Osteocyte (in vitro differentiated cells): ENCODE measurements around the gene IQCF2. TPM values are rescaled to one million over a fixed set of nuclear protein-coding genes. Genes with fewer than 3 reads are reported as not detected.
"Not testable (repeated sequence)": the region's sequence is repeated elsewhere in the genome, so short reads cannot be mapped to it uniquely, and the experiment has no call there.

ENCODE experiments used
- DNase-seq: peaks from one replicate; pipeline ENCODE4 v3.0.0; 2021; ENCODE audit warnings: mixed read lengths; ENCODE audit not compliant: unreplicated experiment; ENCODE audit errors: extremely low spot score
- H3K27ac Mint-ChIP-seq: one replicate; pipeline ENCODE4 v1.8.0; 2021; ENCODE audit warnings: mild to moderate bottlenecking, mixed read lengths; ENCODE audit not compliant: unreplicated experiment
- H3K27me3 Mint-ChIP-seq: one replicate; pipeline ENCODE4 v1.8.0; 2021; ENCODE audit warnings: mixed read lengths; ENCODE audit not compliant: unreplicated experiment
- H3K36me3 Mint-ChIP-seq: one replicate; pipeline ENCODE4 v1.8.0; 2021; ENCODE audit warnings: mixed read lengths; ENCODE audit not compliant: unreplicated experiment
- H3K4me1 Mint-ChIP-seq: one replicate; pipeline ENCODE4 v1.8.0; 2021; ENCODE audit warnings: mixed read lengths; ENCODE audit not compliant: unreplicated experiment
- H3K4me3 Mint-ChIP-seq: one replicate; pipeline ENCODE4 v1.8.0; 2021; ENCODE audit warnings: mild to moderate bottlenecking, moderate library complexity, mixed read lengths; ENCODE audit not compliant: unreplicated experiment
- H3K9me3 Mint-ChIP-seq: one replicate; pipeline ENCODE4 v1.8.0; 2021; ENCODE audit warnings: mixed read lengths; ENCODE audit not compliant: unreplicated experiment
- total RNA-seq: library from RNA; stranded (reverse); gene quantifications from 2 replicates; pipeline ENCODE4 v1.2.1, GENCODE V29; 2021
- TF ChIP-seq, protein P1 (sequence below): fragments of 200-600 bp; sonication (generic); IDR thresholded peaks from 2 replicates; pipeline ENCODE4 v1.5.0; 2021; ENCODE audit warnings: antibody characterized with exemption, mild to moderate bottlenecking, moderate library complexity

IQCF2 gene
- total RNA-seq, 1 donor from 2014 or later: not detected

DNA sequence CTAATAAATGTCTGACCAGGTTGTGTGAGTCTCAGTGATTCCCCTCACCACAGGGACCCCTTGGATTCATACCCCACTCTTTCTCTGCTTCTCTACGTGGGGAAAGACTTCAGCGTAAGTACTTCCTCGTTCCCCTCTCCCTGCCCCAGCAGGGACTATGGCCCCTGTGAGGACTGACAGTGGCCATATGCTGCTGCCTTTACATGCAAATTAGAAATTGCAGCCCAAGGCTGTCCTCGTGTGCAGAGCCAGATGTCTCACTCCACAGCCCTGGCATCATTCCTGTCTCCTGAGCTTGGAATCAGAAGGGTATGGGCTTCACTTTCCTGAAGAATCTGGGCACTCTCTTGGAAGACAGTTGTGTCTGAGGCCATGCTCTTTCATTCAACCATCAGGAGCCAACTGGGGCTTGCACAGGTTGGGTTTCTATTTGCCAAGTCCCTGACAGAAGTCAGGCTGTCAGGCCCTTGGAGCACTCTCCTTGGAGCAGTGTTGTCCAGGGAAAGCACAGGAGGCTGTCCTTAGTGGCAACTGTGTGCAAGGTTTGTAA, 30.5 kb upstream of the IQCF2 start:
- Mint-ChIP-seq H3K4me3 (no peak overlapping the region), H3K27ac (no peak overlapping the region)

DNA sequence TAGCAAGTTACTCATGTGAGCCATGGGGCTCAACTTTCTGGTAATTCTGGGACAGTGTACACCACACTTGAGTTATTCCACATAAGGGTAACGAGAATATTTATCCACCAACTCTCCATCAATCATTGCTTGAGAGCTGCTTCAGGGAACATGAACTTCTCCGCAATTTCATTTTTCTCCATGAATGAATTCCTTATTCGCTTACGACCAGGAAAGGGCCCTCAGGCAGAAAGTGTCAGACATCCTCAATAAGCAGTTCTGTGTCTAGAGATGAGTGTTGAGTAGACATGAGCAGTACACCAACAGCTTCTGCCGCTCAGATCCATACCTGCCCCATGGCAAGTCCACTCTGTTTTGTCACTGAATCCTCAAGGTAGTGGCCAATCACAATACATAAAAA, 24.8 kb upstream of the IQCF2 start:
- Mint-ChIP-seq H3K27ac (no peak overlapping the region), H3K4me3 (no peak overlapping the region), H3K27me3 (peaks cover 5% of the 10 kb centered on the region), H3K4me1 (no peaks in the 10 kb centered on the region), H3K9me3 (peaks cover 5% of the 10 kb centered on the region), H3K36me3 (no peaks in the 10 kb centered on the region)
- TF ChIP-seq, protein P1, sequence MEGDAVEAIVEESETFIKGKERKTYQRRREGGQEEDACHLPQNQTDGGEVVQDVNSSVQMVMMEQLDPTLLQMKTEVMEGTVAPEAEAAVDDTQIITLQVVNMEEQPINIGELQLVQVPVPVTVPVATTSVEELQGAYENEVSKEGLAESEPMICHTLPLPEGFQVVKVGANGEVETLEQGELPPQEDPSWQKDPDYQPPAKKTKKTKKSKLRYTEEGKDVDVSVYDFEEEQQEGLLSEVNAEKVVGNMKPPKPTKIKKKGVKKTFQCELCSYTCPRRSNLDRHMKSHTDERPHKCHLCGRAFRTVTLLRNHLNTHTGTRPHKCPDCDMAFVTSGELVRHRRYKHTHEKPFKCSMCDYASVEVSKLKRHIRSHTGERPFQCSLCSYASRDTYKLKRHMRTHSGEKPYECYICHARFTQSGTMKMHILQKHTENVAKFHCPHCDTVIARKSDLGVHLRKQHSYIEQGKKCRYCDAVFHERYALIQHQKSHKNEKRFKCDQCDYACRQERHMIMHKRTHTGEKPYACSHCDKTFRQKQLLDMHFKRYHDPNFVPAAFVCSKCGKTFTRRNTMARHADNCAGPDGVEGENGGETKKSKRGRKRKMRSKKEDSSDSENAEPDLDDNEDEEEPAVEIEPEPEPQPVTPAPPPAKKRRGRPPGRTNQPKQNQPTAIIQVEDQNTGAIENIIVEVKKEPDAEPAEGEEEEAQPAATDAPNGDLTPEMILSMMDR: no peak
- DNase-seq: peak; percentile 38

More for the DNA sequence above, 30.5 kb upstream of the IQCF2 start:
- DNase-seq: no peak
- Mint-ChIP-seq H3K27me3 (peaks cover 2% of the 10 kb centered on the region), H3K36me3 (no peaks in the 10 kb centered on the region), H3K9me3 (peaks cover 22% of the 10 kb centered on the region), H3K4me1 (no peaks in the 10 kb centered on the region)
- TF ChIP-seq, protein P1: no peak

DNA sequence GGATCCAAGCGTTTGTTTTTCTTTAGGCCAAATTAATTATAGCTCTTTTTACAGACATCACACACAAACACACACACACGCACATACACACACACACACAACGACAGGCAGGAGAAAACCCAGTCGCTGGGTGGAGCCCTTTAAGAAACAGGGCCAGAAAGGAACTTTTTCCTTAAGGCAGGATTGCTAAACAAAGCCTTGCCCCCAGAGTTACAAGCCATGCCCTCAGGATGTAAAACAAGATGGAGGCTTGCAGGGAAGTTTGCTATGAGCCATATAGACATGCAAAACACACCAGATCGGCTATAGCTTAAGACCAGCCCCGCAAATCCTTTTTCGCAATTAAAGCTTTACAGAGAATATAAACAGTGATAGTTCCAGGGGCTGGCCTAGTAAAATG, 16.3 kb upstream of the IQCF2 start:
- Mint-ChIP-seq H3K4me1 (no peaks in the 10 kb centered on the region), H3K27ac (no peak overlapping the region), H3K27me3 (peaks cover 30% of the 10 kb centered on the region), H3K4me3 (no peak overlapping the region), H3K36me3 (no peaks in the 10 kb centered on the region), H3K9me3 (peaks cover 7% of the 10 kb centered on the region)
- DNase-seq: no peak
- TF ChIP-seq, protein P1: no peak

DNA sequence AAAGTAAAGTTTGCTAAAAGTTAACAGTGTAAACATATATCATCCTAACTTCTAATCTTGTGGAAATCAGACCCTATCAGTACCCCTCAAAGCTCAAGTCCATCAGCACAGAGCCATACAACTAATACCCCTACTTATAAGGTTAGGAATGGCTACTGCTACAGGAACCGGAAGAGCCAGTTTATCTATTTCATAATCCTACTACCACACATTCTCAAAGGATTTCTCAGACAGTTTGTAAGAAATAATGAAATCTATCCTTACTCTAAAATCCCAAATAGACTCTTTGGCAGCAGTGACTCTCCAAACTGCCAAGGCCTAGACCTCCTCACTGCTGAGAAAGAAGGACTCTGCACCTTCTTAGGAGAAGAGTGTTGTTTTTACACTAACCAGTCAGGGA, 6.0 kb upstream of the IQCF2 start:
- H3K4me1 Mint-ChIP-seq, DNase-seq, H3K36me3 Mint-ChIP-seq, H3K4me3 Mint-ChIP-seq, H3K27ac Mint-ChIP-seq, H3K9me3 Mint-ChIP-seq, H3K27me3 Mint-ChIP-seq: not testable (repeated sequence)

DNA sequence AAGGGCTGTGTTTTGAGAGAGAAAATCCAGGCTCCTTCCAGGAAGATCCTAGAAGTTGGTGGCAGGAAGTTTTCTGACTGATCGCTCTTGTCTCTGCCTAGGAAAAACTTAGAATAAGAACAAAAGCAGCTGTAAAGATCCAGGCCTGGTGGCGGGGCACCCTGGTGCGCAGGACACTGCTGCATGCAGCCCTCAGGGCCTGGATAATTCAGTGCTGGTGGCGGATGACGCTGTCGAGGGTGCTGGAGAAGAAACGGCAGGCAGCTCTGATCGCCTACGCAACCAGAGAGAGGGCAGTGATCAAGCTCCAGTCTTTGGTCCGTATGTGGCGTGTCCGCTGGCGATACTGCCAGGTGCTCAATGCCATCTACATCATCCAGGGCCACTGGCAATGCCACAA, 1.5 kb downstream of the IQCF2 start:
- DNase-seq: no peak
- Mint-ChIP-seq H3K9me3 (no peaks in the 10 kb centered on the region), H3K4me1 (no peaks in the 10 kb centered on the region), H3K4me3 (no peak overlapping the region), H3K36me3 (no peaks in the 10 kb centered on the region), H3K27me3 (peaks cover 20% of the 10 kb centered on the region), H3K27ac (no peak overlapping the region)
- TF ChIP-seq, protein P1: no peak

DNA sequence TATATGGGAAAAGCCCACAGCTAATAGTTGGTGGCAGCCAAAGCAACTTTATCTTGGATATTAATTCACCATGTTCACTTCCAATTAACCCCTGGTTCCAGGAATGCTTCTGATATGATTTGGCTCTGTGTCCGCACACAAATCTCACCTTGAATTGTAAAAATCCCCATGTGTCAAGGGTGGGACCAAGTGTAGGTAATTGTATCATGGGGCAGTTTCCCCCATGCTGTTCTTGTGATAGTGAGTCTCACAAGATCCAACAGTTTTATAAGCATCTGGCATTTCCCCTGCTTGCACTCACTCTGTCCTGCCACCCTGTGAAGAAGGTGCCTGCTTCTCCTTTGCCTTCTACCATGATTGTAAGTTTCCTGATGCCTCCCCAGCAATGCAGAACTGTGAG, 7.5 kb downstream of the IQCF2 start:
- H3K36me3 Mint-ChIP-seq, H3K27ac Mint-ChIP-seq, H3K9me3 Mint-ChIP-seq, DNase-seq, H3K4me1 Mint-ChIP-seq, H3K4me3 Mint-ChIP-seq: not testable (repeated sequence)
- H3K27me3 Mint-ChIP-seq: peaks cover 39% of the 10 kb centered on the region
